ENCODE measurements around the gene MYO15A. TPM values are rescaled to one million over a fixed set of nuclear protein-coding genes. Genes with fewer than 3 reads are reported as not detected.

Gene MYO15A
- total RNA-seq, 4 donors from 2014 or later: 0.33 to 0.98 (median 0.61) TPM

- H3K36me3 ChIP-seq: no peaks in the 10 kb centered on the region
- H3K4me1 ChIP-seq: no peaks in the 10 kb centered on the region
- H3K4me3 ChIP-seq: no peak overlapping the region
- H3K27ac ChIP-seq (replicated peaks in 1 of 4): no peak overlapping the region
- TF ChIP-seq EP300 (IDR thresholded peaks at IDR 0.05) (no peak), POLR2A (IDR thresholded peaks at IDR 0.05; ENCODE audit: low read depth) (no peak), POLR2AphosphoS5 (IDR thresholded peaks at IDR 0.05) (no peak), CTCF (IDR thresholded peaks at IDR 0.05) (no peak)
- 75% methylated on average over 3 of the region's 3 CpGs for WGBS
- no peaks in the 10 kb centered on the region for H3K9me3 ChIP-seq
- no peak for DNase-seq (ENCODE audit: extremely low spot score)
- intact Hi-C loops (cut with DNase I): no loop called here
- H3K27me3 ChIP-seq: no peaks in the 10 kb centered on the region
Observed at GRCh38 chr17:18172531-18173278, 64.1 kb downstream of the MYO15A start.

GRCh38 chr17:18173740-18174139 is 65.2 kb downstream of the MYO15A start:
- no peak for TF ChIP-seq EP300 (IDR thresholded peaks at IDR 0.05)
- TF ChIP-seq CTCF (IDR thresholded peaks at IDR 0.05): no peak
- TF ChIP-seq POLR2AphosphoS5 (IDR thresholded peaks at IDR 0.05): no peak
- no peak for TF ChIP-seq POLR2A (IDR thresholded peaks at IDR 0.05; ENCODE audit: low read depth)
- Histone ChIP-seq H3K4me1 (no peaks in the 10 kb centered on the region), H3K4me3 (no peak overlapping the region), H3K36me3 (no peaks in the 10 kb centered on the region), H3K27ac (replicated peaks in 1 of 4) (no peak overlapping the region), H3K9me3 (no peaks in the 10 kb centered on the region), H3K27me3 (no peaks in the 10 kb centered on the region)
- DNase-seq (ENCODE audit: extremely low spot score): no peak
- WGBS: 89% methylated on average over 4 of the region's 14 CpGs
- intact Hi-C loops (cut with DNase I): no loop called here

GRCh38 chr17:18176176-18176575 is 67.6 kb downstream of the MYO15A start:
- whole genome bisulfite sequencing: 71% methylated on average over 7 of the region's 7 CpGs
- H3K4me3 ChIP-seq: no peak overlapping the region
- intact Hi-C loops (cut with DNase I): no loop called here
- no peaks in the 10 kb centered on the region for H3K9me3 ChIP-seq
- no peaks in the 10 kb centered on the region for H3K4me1 ChIP-seq
- H3K27me3 ChIP-seq: no peaks in the 10 kb centered on the region
- no peaks in the 10 kb centered on the region for H3K36me3 ChIP-seq
- no peak overlapping the region for H3K27ac ChIP-seq (replicated peaks in 1 of 4)
- DNase-seq (ENCODE audit: extremely low spot score): no peak
- TF ChIP-seq EP300 (IDR thresholded peaks at IDR 0.05) (no peak), POLR2A (IDR thresholded peaks at IDR 0.05; ENCODE audit: low read depth) (no peak), CTCF (IDR thresholded peaks at IDR 0.05) (no peak), POLR2AphosphoS5 (IDR thresholded peaks at IDR 0.05) (no peak)

- Histone ChIP-seq H3K27me3 (no peaks in the 10 kb centered on the region), H3K9me3 (no peaks in the 10 kb centered on the region), H3K36me3 (no peaks in the 10 kb centered on the region), H3K4me3 (no peak overlapping the region), H3K4me1 (peaks cover 5 to 9% (median 6%) of the 10 kb centered on the region in 4 donors), H3K27ac (replicated peaks in 1 of 4) (no peak overlapping the region)
- no peak for DNase-seq (ENCODE audit: extremely low spot score)
- TF ChIP-seq EP300 (IDR thresholded peaks at IDR 0.05): no peak
- no peak for TF ChIP-seq CTCF (IDR thresholded peaks at IDR 0.05)
- TF ChIP-seq POLR2AphosphoS5 (IDR thresholded peaks at IDR 0.05): no peak
- TF ChIP-seq POLR2A (IDR thresholded peaks at IDR 0.05; ENCODE audit: low read depth): no peak
- intact Hi-C loops (cut with DNase I): no loop called here
Observed at GRCh38 chr17:18177133-18177532, 68.6 kb downstream of the MYO15A start.

GRCh38 chr17:18177722-18178121 is 69.2 kb downstream of the MYO15A start:
- intact Hi-C loops (cut with DNase I): no loop called here
- no peaks in the 10 kb centered on the region for H3K27me3 ChIP-seq
- TF ChIP-seq EP300 (IDR thresholded peaks at IDR 0.05) (no peak), CTCF (IDR thresholded peaks at IDR 0.05) (no peak), POLR2A (IDR thresholded peaks at IDR 0.05; ENCODE audit: low read depth) (no peak), POLR2AphosphoS5 (IDR thresholded peaks at IDR 0.05) (no peak)

More at GRCh38 chr17:18177722-18178121, 69.2 kb downstream of the MYO15A start:
- Histone ChIP-seq H3K36me3 (no peaks in the 10 kb centered on the region), H3K9me3 (no peaks in the 10 kb centered on the region), H3K27ac (replicated peaks in 1 of 4) (no peak overlapping the region), H3K4me1 (peaks cover 9 to 14% (median 12%) of the 10 kb centered on the region in 4 donors), H3K4me3 (no peak overlapping the region)
- DNase-seq (ENCODE audit: extremely low spot score): no peak
- WGBS: 90% methylated on average over 8 of the region's 8 CpGs

Measured in esophagus muscularis mucosa (tissue), 4 donors.